ENCODE measurements around the gene TMEM161B. TPM values are rescaled to one million over a fixed set of nuclear protein-coding genes. Genes with fewer than 3 reads are reported as not detected.

The TMEM161B gene
- total RNA-seq, 2 experiments from 2014 or later: 22.7 to 23.9 TPM

- H3K36me3 Mint-ChIP-seq (ENCODE audit: low read depth): no peaks in the 10 kb centered on the region
- no peak overlapping the region for H3K4me3 Mint-ChIP-seq
- peaks cover 32% of the 10 kb centered on the region for H3K27me3 Mint-ChIP-seq (ENCODE audit: low read depth)
- ATAC-seq (no peak), DNase-seq (no peak)
- CTCF ChIA-PET: no interaction called here
- POLR2A ChIA-PET: no interaction called here
- no peaks in the 10 kb centered on the region for H3K9me3 Mint-ChIP-seq (ENCODE audit: insufficient read depth)
- H3K4me1 Mint-ChIP-seq (ENCODE audit: low read depth): no peaks in the 10 kb centered on the region
- H3K27ac Mint-ChIP-seq: no peak overlapping the region
Measured at GRCh38 chr5:88154891-88155290, 113.8 kb downstream of the TMEM161B start.

GRCh38 chr5:88150747-88151146 is 117.9 kb downstream of the TMEM161B start:
- ChIA-PET POLR2A (no interaction called here), CTCF (no interaction called here)
- Mint-ChIP-seq H3K27me3 (ENCODE audit: low read depth) (peaks cover 45% of the 10 kb centered on the region), H3K27ac (no peak overlapping the region), H3K4me1 (ENCODE audit: low read depth) (peaks cover 4% of the 10 kb centered on the region), H3K9me3 (ENCODE audit: insufficient read depth) (no peaks in the 10 kb centered on the region), H3K36me3 (ENCODE audit: low read depth) (no peaks in the 10 kb centered on the region), H3K4me3 (no peak overlapping the region)
- DNase-seq: no peak
- no peak for ATAC-seq

GRCh38 chr5:88145611-88146467 is 122.8 kb downstream of the TMEM161B start:
- CTCF ChIA-PET: no interaction called here
- peak overlapping the region; percentile 48 for H3K4me3 Mint-ChIP-seq
- POLR2A ChIA-PET: interaction anchor here (0.8 kb wide), 1 partner anchor 134 kb away, joined by 3 read pairs; no protein-coding TSS in a partner anchor

GRCh38 chr5:88145221-88145610 is 123.4 kb downstream of the TMEM161B start:
- Mint-ChIP-seq H3K4me1 (ENCODE audit: low read depth) (peaks cover 23% of the 10 kb centered on the region), H3K36me3 (ENCODE audit: low read depth) (peaks cover 4% of the 10 kb centered on the region), H3K9me3 (ENCODE audit: insufficient read depth) (no peaks in the 10 kb centered on the region), H3K4me3 (peak overlapping the region; percentile 48), H3K27ac (no peak overlapping the region), H3K27me3 (ENCODE audit: low read depth) (peaks cover 33% of the 10 kb centered on the region)
- ChIA-PET CTCF (no interaction called here), POLR2A (interaction anchor here (0.8 kb wide), 1 partner anchor 135 kb away, joined by 3 read pairs; no protein-coding TSS in a partner anchor)
- DNase-seq (no peak), ATAC-seq (no peak)

More at GRCh38 chr5:88145611-88146467, 122.8 kb downstream of the TMEM161B start:
- peaks cover 33% of the 10 kb centered on the region for H3K27me3 Mint-ChIP-seq (ENCODE audit: low read depth)
- ATAC-seq: no peak
- peaks cover 23% of the 10 kb centered on the region for H3K4me1 Mint-ChIP-seq (ENCODE audit: low read depth)
- peaks cover 4% of the 10 kb centered on the region for H3K36me3 Mint-ChIP-seq (ENCODE audit: low read depth)
- H3K27ac Mint-ChIP-seq: no peak overlapping the region
- H3K9me3 Mint-ChIP-seq (ENCODE audit: insufficient read depth): no peaks in the 10 kb centered on the region
- DNase-seq: peak; percentile 38
